HEK293T (cell line): Measurements from ENCODE around the gene RB1.

Source experiments
- BHLHE40 ChIP-seq: fragments of 450-650 bp; IDR thresholded peaks from 2 replicates; pipeline ENCODE4 v1.6.1; 2016; ENCODE audit warnings: mild to moderate bottlenecking, moderate library complexity, borderline replicate concordance
- CTBP1 ChIP-seq: fragments of 450-650 bp; IDR thresholded peaks from 2 replicates; pipeline ENCODE4 v1.6.1; 2016; ENCODE audit warnings: borderline replicate concordance
- ELF4 ChIP-seq: fragments of 450-650 bp; IDR thresholded peaks from 2 replicates; pipeline ENCODE4 v1.6.1; 2017; ENCODE audit warnings: antibody characterized with exemption
- FOXA1 ChIP-seq: fragments of 450-650 bp; IDR thresholded peaks from 2 replicates; pipeline ENCODE4 v1.6.1; 2016; ENCODE audit warnings: mild to moderate bottlenecking
- FOXM1 ChIP-seq: fragments of 450-650 bp; IDR thresholded peaks from 2 replicates; pipeline ENCODE4 v1.6.1; 2017; ENCODE audit warnings: mild to moderate bottlenecking, borderline replicate concordance
- HDGF ChIP-seq: fragments of 450-650 bp; IDR thresholded peaks from 2 replicates; pipeline ENCODE4 v1.6.1; 2017; ENCODE audit warnings: antibody characterized with exemption, borderline replicate concordance
- NFRKB ChIP-seq: fragments of 450-650 bp; IDR thresholded peaks from 2 replicates; pipeline ENCODE4 v1.6.1; 2016; ENCODE audit warnings: mild to moderate bottlenecking, moderate library complexity
- SP1 ChIP-seq: fragments of 450-650 bp; IDR thresholded peaks from 2 replicates; pipeline ENCODE4 v1.6.1; 2017
- TARDBP ChIP-seq: fragments of 450-650 bp; IDR thresholded peaks from 2 replicates; pipeline ENCODE4 v1.6.1; 2016
- ZNF384 ChIP-seq: fragments of 450-650 bp; IDR thresholded peaks from 2 replicates; pipeline ENCODE4 v1.6.1; 2016

GRCh38 chr13:48260970-48261369, 42.6 kb upstream of the RB1 start:
- TF ChIP-seq FOXM1 (no peak), NFRKB (no peak), SP1 (no peak), HDGF (no peak), BHLHE40 (no peak), FOXA1 (no peak), ELF4 (no peak), CTBP1 (no peak), TARDBP (no peak), ZNF384 (no peak)
